H1 (cell line): Measurements from ENCODE around the gene AMN1. TPM values are rescaled to one million over a fixed set of nuclear protein-coding genes. Genes with fewer than 3 reads are reported as not detected.

ENCODE experiments used
- CTCF ChIA-PET: fragments of 300-600 bp; sonication (Branson Sonifier 250); formaldehyde crosslinking; loops from one replicate; lab custom pipeline; 2021; ENCODE audit not compliant: partially characterized antibody; lab: Charles Lee
- POLR2A ChIA-PET: fragments of 300-600 bp; sonication (Branson Sonifier 250); formaldehyde crosslinking; loops from one replicate; lab custom pipeline; 2021; ENCODE audit warnings: inconsistent platforms; ENCODE audit not compliant: partially characterized antibody; lab: Charles Lee
- DNase-seq, 2 experiments: peaks; one replicate each; pipeline versions ENCODE4 v3.0.0 to v3.0.0-alpha.2; 2010 to 2022; ENCODE audit warnings: low spot score in 2 of 2, low read depth in 1 of 2, mixed read lengths in 1 of 2
- FAIRE-seq: peaks from 2 replicates; lab custom pipeline; 2011; peaks lifted over from hg19 to GRCh38; lab: Jason Lieb, UNC
- H2AFZ ChIP-seq: 2 replicates; pipeline ENCODE4 v1.8.1; 2012; ENCODE audit warnings: low read length, inconsistent platforms
- H2AK5ac ChIP-seq: 2 replicates; pipeline ENCODE4 v1.6.1; 2013; ENCODE audit warnings: low read depth, low read length
- H2BK120ac ChIP-seq: replicated peaks from 2 replicates; pipeline ENCODE3; 2013; ENCODE audit warnings: low read depth, low read length, inconsistent platforms
- H2BK12ac ChIP-seq: 2 replicates; pipeline ENCODE4 v1.6.1; 2013; ENCODE audit warnings: low read depth, low read length
- H2BK15ac ChIP-seq: 2 replicates; pipeline ENCODE4 v1.6.1; 2013; ENCODE audit warnings: low read length
- H2BK20ac ChIP-seq: 2 replicates; pipeline ENCODE4 v1.6.1; 2013; ENCODE audit warnings: low read length
- H2BK5ac ChIP-seq: 2 replicates; pipeline ENCODE4 v1.6.1; 2013; ENCODE audit warnings: low read depth, low read length
- H3K14ac ChIP-seq: 2 replicates; pipeline ENCODE4 v1.6.1; 2013; ENCODE audit warnings: inconsistent platforms; ENCODE audit not compliant: insufficient read length
- H3K18ac ChIP-seq: 2 replicates; pipeline ENCODE4 v1.6.1; 2013; ENCODE audit warnings: low read length; ENCODE audit errors: extremely low read depth
- H3K23ac ChIP-seq: 2 replicates; pipeline ENCODE4 v1.6.1; 2013; ENCODE audit warnings: inconsistent platforms; ENCODE audit not compliant: insufficient read length
- H3K23me2 ChIP-seq: 2 replicates; pipeline ENCODE4 v1.6.1; 2013; ENCODE audit warnings: low read depth, low read length
- H3K27ac ChIP-seq: 2 replicates; pipeline ENCODE4 v1.6.1; 2011; ENCODE audit warnings: low read depth, low read length, inconsistent platforms
- H3K27me3 ChIP-seq, 4 experiments: replicated peaks in 1 of 4; 1 replicate in 1 of 4; 2 replicates in 3 of 4; pipeline versions ENCODE4 v1.6.1 to v1.8.1; 2011 to 2013; ENCODE audit warnings: low read length in 3 of 4, mild to moderate bottlenecking in 3 of 4, inconsistent platforms in 2 of 4, mixed read lengths in 2 of 4, moderate library complexity in 1 of 4; ENCODE audit not compliant: control insufficient read depth in 3 of 4, insufficient read depth in 3 of 4; ENCODE audit errors: extremely low read depth in 1 of 4
- H3K36me3 ChIP-seq, 4 experiments: 2 replicates each; pipeline versions ENCODE4 v1.6.1 to v1.8.1; 2011 to 2013; ENCODE audit warnings: mild to moderate bottlenecking in 4 of 4, low read length in 3 of 4, moderate library complexity in 2 of 4, control low read depth in 1 of 4, inconsistent platforms in 1 of 4; ENCODE audit not compliant: insufficient read depth in 4 of 4, control insufficient read depth in 2 of 4
- H3K4ac ChIP-seq: replicated peaks from 2 replicates; pipeline ENCODE3; 2013; ENCODE audit warnings: low read length, low read depth, mixed read lengths, inconsistent platforms; ENCODE audit not compliant: insufficient read length
- H3K4me1 ChIP-seq, 4 experiments: replicated peaks in 1 of 4; 1 replicate in 1 of 4; 2 replicates in 3 of 4; pipeline versions ENCODE4 v1.6.1 to v1.8.1; 2011 to 2013; ENCODE audit warnings: low read length in 3 of 4, inconsistent platforms in 2 of 4, mixed read lengths in 1 of 4; ENCODE audit not compliant: insufficient read depth in 4 of 4, control insufficient read depth in 3 of 4
- H3K4me2 ChIP-seq, 2 experiments: 2 replicates each; pipeline versions ENCODE4 v1.6.1 to v1.8.1; 2011 to 2013; ENCODE audit warnings: low read depth in 2 of 2, low read length in 2 of 2, control low read depth in 1 of 2, inconsistent platforms in 1 of 2, mild to moderate bottlenecking in 1 of 2; ENCODE audit not compliant: insufficient read depth in 1 of 2
- H3K4me3 ChIP-seq, 4 experiments: fragments of 200-600, 300-600 bp in 1 of 4; sonication (generic), shearing (Covaris generic), sonication (Bioruptor Twin) in 1 of 4; 2 replicates each; pipeline versions ENCODE4 v1.5.1 to v1.8.1; 2011 to 2016; ENCODE audit warnings: low read length in 4 of 4, low read depth in 3 of 4, control low read depth in 2 of 4, inconsistent platforms in 2 of 4, mild to moderate bottlenecking in 2 of 4, mixed read lengths in 1 of 4, moderate library complexity in 1 of 4; ENCODE audit not compliant: insufficient read depth in 2 of 4; ENCODE audit errors: extremely low read depth in 1 of 4
- H3K56ac ChIP-seq: replicated peaks from 2 replicates; pipeline ENCODE3; 2013; ENCODE audit warnings: low read depth, mild to moderate bottlenecking, mixed read lengths, low read length, inconsistent platforms; ENCODE audit not compliant: insufficient read length
- H3K79me1 ChIP-seq: 2 replicates; pipeline ENCODE4 v1.6.1; 2013; ENCODE audit warnings: low read depth, low read length, control low read depth
- H3K79me2 ChIP-seq, 2 experiments: 2 replicates each; pipeline versions ENCODE4 v1.6.1 to v1.8.1; 2012 to 2013; ENCODE audit warnings: low read length in 2 of 2, mild to moderate bottlenecking in 2 of 2, inconsistent platforms in 1 of 2; ENCODE audit not compliant: insufficient read depth in 2 of 2, control insufficient read depth in 1 of 2
- H3K9ac ChIP-seq, 4 experiments: replicated peaks in 1 of 4; 1 replicate in 1 of 4; 2 replicates in 3 of 4; pipeline versions ENCODE4 v1.6.1 to v1.8.1; 2011 to 2013; ENCODE audit warnings: low read depth in 3 of 4, low read length in 3 of 4, control low read depth in 2 of 4, mild to moderate bottlenecking in 2 of 4, moderate library complexity in 2 of 4, inconsistent platforms in 1 of 4; ENCODE audit errors: extremely low read depth in 1 of 4
- H3K9me3 ChIP-seq, 2 experiments: 2 replicates each; pipeline versions ENCODE4 v1.6.1 to v1.8.1; 2012 to 2013; ENCODE audit warnings: mild to moderate bottlenecking in 2 of 2, moderate library complexity in 2 of 2, control low read depth in 1 of 2, inconsistent platforms in 1 of 2, low read depth in 1 of 2, low read length in 1 of 2, mixed read lengths in 1 of 2; ENCODE audit not compliant: insufficient read depth in 2 of 2
- H4K20me1 ChIP-seq, 2 experiments: replicated peaks in 1 of 2; 2 replicates each; pipeline versions ENCODE3 to v1.8.1; 2011 to 2013; ENCODE audit warnings: inconsistent platforms in 2 of 2, low read length in 2 of 2, mild to moderate bottlenecking in 1 of 2; ENCODE audit not compliant: insufficient read depth in 2 of 2, control insufficient read depth in 1 of 2
- H4K5ac ChIP-seq: 2 replicates; pipeline ENCODE4 v1.6.1; 2013; ENCODE audit warnings: low read length, low read depth, mixed read lengths, inconsistent platforms; ENCODE audit not compliant: insufficient read length
- H4K8ac ChIP-seq: 2 replicates; pipeline ENCODE4 v1.8.0; 2013; ENCODE audit warnings: mild to moderate bottlenecking, moderate library complexity, low read length, inconsistent platforms; ENCODE audit not compliant: insufficient read depth; ENCODE audit errors: extremely low read depth
- H4K91ac ChIP-seq: replicated peaks from 2 replicates; pipeline ENCODE3; 2013; ENCODE audit warnings: low read length, mixed read lengths, inconsistent platforms; ENCODE audit not compliant: insufficient read length
- EZH2 ChIP-seq: fragments of 200-600 bp; sonication (generic); IDR thresholded peaks from 2 replicates; pipeline ENCODE4 v1.7.1; 2012; ENCODE audit warnings: low read depth, mild to moderate bottlenecking, moderate library complexity, low read length, inconsistent platforms; ENCODE audit not compliant: severe bottlenecking
- RXRA ChIP-seq: IDR thresholded peaks from 2 replicates; pipeline ENCODE4 v1.6.1; 2011; ENCODE audit warnings: low read depth, mild to moderate bottlenecking, low read length, moderate library complexity; ENCODE audit not compliant: insufficient read depth
- SP2 ChIP-seq: IDR thresholded peaks from 2 replicates; pipeline ENCODE4 v1.6.1; 2012; ENCODE audit warnings: mild to moderate bottlenecking, low read length, inconsistent platforms
- SRF ChIP-seq: IDR thresholded peaks from 2 replicates; pipeline ENCODE4 v1.6.1; 2011; ENCODE audit warnings: mild to moderate bottlenecking, low read depth, low read length, moderate library complexity
- TEAD4 ChIP-seq: IDR thresholded peaks from 2 replicates; pipeline ENCODE4 v1.6.1; 2012; ENCODE audit warnings: low read depth, low read length, inconsistent platforms, mixed read lengths
- YY1 ChIP-seq: IDR thresholded peaks from 2 replicates; pipeline ENCODE4 v1.6.1; 2011; ENCODE audit warnings: low read depth, mild to moderate bottlenecking, low read length
- WGBS, 2 experiments: shearing (Covaris generic) in 1 of 2; methylation state at CpG; one replicate each; pipeline versions ENCODE4 v1.1.6 to v1.1.7; 2013 to 2015; ENCODE audit warnings: low lambda C conversion rate in 2 of 2, mixed read lengths in 2 of 2, inconsistent platforms in 1 of 2, low coverage in 1 of 2, missing lambda C conversion rate in 1 of 2; ENCODE audit not compliant: insufficient replicate concordance in 2 of 2, insufficient coverage in 1 of 2, insufficient read length in 1 of 2; ENCODE audit errors: extremely low coverage in 1 of 2, missing lambda C conversion rate in 1 of 2; 5-methylcytosine and 5-hydroxymethylcytosine counted together
- polyA plus RNA-seq, 7 experiments: library from polyadenylated mRNA; depleted of rRNA in 3 of 7; stranded (reverse) in 5 of 7; unstranded in 2 of 7; fragments of >200 nt in 5 of 7; fragments of 200-250 nt in 2 of 7; gene quantifications; 1 replicate in 5 of 7; 2 replicates in 1 of 7; 4 replicates in 1 of 7; pipeline versions ENCODE4 v1.2.1 to v1.2.3, GENCODE V29; 2011 to 2013; ENCODE audit warnings: missing spikeins in 2 of 7, mixed read lengths in 2 of 7
- total RNA-seq: library from RNA; stranded (reverse); fragmentation: NEBNext Ultra II Directional; extraction: Animal tissue kit (Norgen Biotek cat#: 25700); gene quantifications from 2 replicates; pipeline ENCODE4 v1.2.1, GENCODE V29; 2021
- TF ChIP-seq, protein P1 (sequence below): IDR thresholded peaks from 2 replicates; pipeline ENCODE4 v1.6.1; 2012; ENCODE audit warnings: inconsistent platforms

Gene AMN1
- total and polyA plus RNA-seq, 2 of the 8 experiments (the other 6 are each of a cell fraction or from before 2014, with no cell fraction given): 7.5 to 13.8 TPM

DNA sequence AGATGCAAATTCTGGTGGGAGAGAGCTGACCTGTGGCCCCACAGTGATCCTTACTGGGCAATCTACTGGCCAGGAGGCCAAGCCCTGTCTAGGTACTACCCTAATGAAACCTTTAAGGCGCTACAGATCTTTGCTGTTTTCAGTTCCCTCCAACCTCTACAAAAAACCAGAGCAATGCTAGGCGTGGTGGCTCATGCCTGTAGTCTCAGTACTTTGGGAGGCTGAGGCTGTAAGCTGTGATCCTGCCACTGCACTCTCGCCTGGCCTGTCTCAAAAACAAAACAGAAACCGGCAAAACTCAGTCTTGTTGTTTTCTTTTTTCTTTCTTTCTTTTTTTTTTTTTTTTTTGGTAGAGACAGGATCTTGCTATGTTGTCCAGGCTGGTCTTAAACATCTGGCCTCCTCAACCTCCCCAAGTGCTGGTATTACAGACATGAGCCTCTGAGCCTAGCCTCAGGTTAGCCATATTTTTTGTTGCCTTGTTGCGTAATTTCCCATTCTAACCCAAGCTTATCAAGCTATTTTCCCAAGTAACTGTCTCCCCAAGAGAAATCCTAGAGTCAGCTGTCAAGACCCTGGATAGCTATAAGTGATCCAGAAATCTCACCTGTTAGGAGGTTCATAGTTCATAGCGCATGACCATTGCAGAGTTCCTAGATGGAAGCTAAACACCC, 66.5 kb downstream of the AMN1 start:
- ChIA-PET CTCF (interaction anchor here (0.6 to 2.0 kb wide), 3 partner anchors 9 to 227 kb away, joined by 3 to 5 read pairs (median 3); no protein-coding TSS in a partner anchor), POLR2A (interaction anchor here (1.7 kb wide), 1 partner anchor 11 kb away, joined by 4 read pairs; no protein-coding TSS in a partner anchor)
- Histone ChIP-seq H3K4ac (no peak overlapping the region), H2AFZ (no peak overlapping the region), H3K9ac (no peak overlapping the region), H3K79me1 (no peaks in the 10 kb centered on the region), H4K91ac (no peak overlapping the region), H3K56ac (no peak overlapping the region), H3K79me2 (no peaks in the 10 kb centered on the region), H2BK5ac (no peak overlapping the region), H4K5ac (no peak overlapping the region), H2BK12ac (no peak overlapping the region), H2BK120ac (no peak overlapping the region), H3K9me3 (peaks cover 7 to 10% of the 10 kb centered on the region in 2 experiments; a peak in 3 of 4 replicates), H3K36me3 (no peaks in the 10 kb centered on the region; a peak in 1 of 8 replicates), H2AK5ac (0 out of 2 replicates have a peak overlapping the region, but pooled peaks have one; percentile 32), H3K4me2 (no peak overlapping the region), H3K27me3 (no peaks in the 10 kb centered on the region; a peak in 1 of 7 replicates), H3K4me1 (peaks cover 0 to 6% (median 3%) of the 10 kb centered on the region in 4 experiments; a peak in 3 of 7 replicates), H3K27ac (no peak overlapping the region), H3K4me3 (no peak overlapping the region), H3K23ac (no peak overlapping the region), H3K23me2 (peaks cover 4% of the 10 kb centered on the region), H4K8ac (no peak overlapping the region), H2BK15ac (no peak overlapping the region), H2BK20ac (no peak overlapping the region), H3K14ac (no peak overlapping the region), H4K20me1 (no peaks in the 10 kb centered on the region), H3K18ac (no peak overlapping the region)
- no peak for FAIRE-seq
- TF ChIP-seq SRF (no peak), YY1 (no peak), TEAD4 (no peak), EZH2 (no peak), RXRA (no peak), SP2 (no peak)
- TF ChIP-seq, protein P1, sequence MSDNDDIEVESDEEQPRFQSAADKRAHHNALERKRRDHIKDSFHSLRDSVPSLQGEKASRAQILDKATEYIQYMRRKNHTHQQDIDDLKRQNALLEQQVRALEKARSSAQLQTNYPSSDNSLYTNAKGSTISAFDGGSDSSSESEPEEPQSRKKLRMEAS: no peak
- no peak for DNase-seq
- 92% methylated on average over 5 of the region's 6 CpGs; no CpG with 5 or more reads in 1 of the 2 experiments for WGBS, 2 experiments
